ENCODE data around the gene IGFL4. TPM values are rescaled to one million over a fixed set of nuclear protein-coding genes. Genes with fewer than 3 reads are reported as not detected.
A peak's percentile ranks its signal among the peaks of the same experiment; 100 is the strongest.

IGFL4 gene
- total RNA-seq, 1 donor from 2014 or later = 1.3 TPM

DNA sequence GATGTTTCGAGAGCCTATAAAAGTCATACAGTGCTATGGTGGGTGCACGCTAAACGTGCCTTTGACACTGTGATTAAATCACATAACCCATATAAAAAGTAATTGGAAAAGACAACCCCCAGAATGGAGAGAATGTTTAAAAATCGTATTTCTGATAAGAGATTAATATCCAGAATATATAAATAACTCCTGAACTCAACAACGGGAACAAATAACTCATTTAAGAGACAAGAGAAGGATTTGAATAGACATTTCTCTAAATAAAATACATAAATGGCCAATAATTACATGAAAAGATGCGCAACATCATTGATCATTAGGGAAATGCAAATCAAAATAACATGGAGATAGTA, 37.0 kb upstream of the IGFL4 start:
- DNase-seq (ENCODE audit: extremely low spot score, unreplicated experiment) = no peak
- H3K27me3 Mint-ChIP-seq = peaks cover 51% of the 10 kb centered on the region
- H3K27ac Mint-ChIP-seq = peak overlapping the region; percentile 83
- H3K9me3 Mint-ChIP-seq = peaks cover 10% of the 10 kb centered on the region
- peaks cover 12% of the 10 kb centered on the region for H3K4me1 Mint-ChIP-seq (ENCODE audit: unreplicated experiment)
- H3K4me3 Mint-ChIP-seq = peak overlapping the region; percentile 88
- TF ChIP-seq, protein P1, sequence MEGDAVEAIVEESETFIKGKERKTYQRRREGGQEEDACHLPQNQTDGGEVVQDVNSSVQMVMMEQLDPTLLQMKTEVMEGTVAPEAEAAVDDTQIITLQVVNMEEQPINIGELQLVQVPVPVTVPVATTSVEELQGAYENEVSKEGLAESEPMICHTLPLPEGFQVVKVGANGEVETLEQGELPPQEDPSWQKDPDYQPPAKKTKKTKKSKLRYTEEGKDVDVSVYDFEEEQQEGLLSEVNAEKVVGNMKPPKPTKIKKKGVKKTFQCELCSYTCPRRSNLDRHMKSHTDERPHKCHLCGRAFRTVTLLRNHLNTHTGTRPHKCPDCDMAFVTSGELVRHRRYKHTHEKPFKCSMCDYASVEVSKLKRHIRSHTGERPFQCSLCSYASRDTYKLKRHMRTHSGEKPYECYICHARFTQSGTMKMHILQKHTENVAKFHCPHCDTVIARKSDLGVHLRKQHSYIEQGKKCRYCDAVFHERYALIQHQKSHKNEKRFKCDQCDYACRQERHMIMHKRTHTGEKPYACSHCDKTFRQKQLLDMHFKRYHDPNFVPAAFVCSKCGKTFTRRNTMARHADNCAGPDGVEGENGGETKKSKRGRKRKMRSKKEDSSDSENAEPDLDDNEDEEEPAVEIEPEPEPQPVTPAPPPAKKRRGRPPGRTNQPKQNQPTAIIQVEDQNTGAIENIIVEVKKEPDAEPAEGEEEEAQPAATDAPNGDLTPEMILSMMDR (conservative IDR thresholded peaks at IDR 0.05) = peak; percentile 36
- H3K36me3 Mint-ChIP-seq = peaks cover 5% of the 10 kb centered on the region

DNA sequence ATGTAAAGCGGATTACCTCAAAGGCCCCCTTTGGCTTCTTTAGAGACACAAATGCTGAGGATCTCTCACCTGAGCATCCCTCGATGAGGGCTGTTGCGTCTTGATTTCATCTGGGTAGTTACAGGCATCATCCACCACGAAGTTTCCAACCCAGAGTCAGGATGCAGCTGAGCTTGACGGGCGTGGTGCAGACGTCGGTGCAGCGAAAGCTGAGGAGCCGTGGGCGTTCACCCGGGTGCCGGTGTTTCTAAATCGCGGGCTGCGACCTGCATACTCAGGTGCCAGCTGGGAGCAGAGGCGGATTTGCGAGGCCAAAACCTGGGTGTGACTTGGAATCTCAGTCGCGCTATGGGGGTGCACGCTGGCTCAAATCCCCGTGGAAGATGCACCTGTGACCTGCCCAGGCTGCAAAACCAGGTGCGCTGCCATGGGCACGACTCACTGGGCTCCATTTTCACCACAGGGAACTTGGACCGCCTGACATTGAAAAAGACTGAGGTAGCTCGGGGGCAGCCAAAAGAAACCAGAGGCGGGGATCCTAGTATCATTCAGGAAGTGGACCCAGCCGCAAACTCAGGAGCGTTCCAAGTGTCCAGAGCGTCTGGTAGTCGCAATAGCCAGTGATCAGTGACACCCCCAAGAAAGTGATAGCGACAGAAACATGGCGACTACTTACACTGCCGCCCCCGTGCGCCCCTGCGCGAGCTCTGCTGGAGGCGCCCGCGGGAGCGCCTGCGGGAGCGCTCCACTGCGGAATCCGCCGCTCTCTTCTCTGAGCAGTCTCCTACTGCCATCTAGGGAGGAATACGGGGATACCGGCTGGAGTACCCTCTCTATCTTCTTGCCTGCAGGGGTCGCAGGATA, 36.4 kb upstream of the IGFL4 start:
- H3K4me3 Mint-ChIP-seq = peak overlapping the region; percentile 88
- H3K9me3 Mint-ChIP-seq = peaks cover 6% of the 10 kb centered on the region
- H3K27me3 Mint-ChIP-seq = peaks cover 54% of the 10 kb centered on the region
- TF ChIP-seq, protein P1 (conservative IDR thresholded peaks at IDR 0.05) = peak; percentile 99
- peak; percentile 82 for DNase-seq (ENCODE audit: extremely low spot score, unreplicated experiment)
- peak overlapping the region; percentile 83 for H3K27ac Mint-ChIP-seq
- H3K36me3 Mint-ChIP-seq = peaks cover 5% of the 10 kb centered on the region
- H3K4me1 Mint-ChIP-seq (ENCODE audit: unreplicated experiment) = peaks cover 6% of the 10 kb centered on the region

DNA sequence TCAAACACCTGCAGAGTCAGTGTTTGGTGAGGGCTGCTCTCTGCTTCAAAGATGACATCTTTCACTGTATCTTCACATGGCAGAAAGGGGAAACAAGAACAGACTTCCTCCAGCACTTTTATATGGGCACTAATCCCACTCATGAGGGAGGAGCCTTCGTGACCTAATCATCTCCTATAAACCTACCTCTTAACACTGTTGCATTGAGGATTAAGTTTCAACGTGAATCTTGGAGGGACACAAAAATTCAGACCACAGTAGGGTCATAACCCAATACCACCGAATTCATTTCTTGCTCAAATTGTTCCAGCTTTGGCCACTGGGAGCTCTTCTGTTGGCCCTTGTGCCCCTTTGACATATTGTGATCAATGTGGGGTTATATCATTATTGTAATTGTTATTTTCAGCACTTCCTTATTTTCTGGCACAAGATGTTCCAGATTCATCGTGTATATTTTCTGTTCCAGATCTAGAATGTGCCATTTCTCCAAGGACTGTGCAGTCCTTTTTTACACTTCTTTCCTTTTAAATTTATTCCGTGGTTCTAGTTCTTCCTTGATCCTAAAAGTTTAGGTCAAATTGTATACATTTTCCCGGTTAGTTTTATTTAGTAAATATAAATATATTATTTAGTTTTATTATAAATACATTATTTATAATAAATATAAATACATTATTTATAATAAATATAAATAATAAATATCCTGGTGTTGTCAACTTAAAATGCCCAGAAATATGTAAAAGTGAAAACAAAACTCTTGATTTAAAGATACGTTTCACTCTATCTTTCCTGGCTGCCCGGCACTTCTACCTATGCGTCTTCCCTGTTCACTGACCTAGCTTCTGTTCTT, 35.5 kb upstream of the IGFL4 start:
- peaks cover 4% of the 10 kb centered on the region for H3K9me3 Mint-ChIP-seq
- H3K4me1 Mint-ChIP-seq (ENCODE audit: unreplicated experiment) = peaks cover 4% of the 10 kb centered on the region
- H3K4me3 Mint-ChIP-seq = peak overlapping the region; percentile 88
- peaks cover 53% of the 10 kb centered on the region for H3K27me3 Mint-ChIP-seq
- no peak overlapping the region for H3K27ac Mint-ChIP-seq
- H3K36me3 Mint-ChIP-seq = peaks cover 6% of the 10 kb centered on the region
- TF ChIP-seq, protein P1 (conservative IDR thresholded peaks at IDR 0.05) = peak; percentile 61
- DNase-seq (ENCODE audit: extremely low spot score, unreplicated experiment) = no peak

DNA sequence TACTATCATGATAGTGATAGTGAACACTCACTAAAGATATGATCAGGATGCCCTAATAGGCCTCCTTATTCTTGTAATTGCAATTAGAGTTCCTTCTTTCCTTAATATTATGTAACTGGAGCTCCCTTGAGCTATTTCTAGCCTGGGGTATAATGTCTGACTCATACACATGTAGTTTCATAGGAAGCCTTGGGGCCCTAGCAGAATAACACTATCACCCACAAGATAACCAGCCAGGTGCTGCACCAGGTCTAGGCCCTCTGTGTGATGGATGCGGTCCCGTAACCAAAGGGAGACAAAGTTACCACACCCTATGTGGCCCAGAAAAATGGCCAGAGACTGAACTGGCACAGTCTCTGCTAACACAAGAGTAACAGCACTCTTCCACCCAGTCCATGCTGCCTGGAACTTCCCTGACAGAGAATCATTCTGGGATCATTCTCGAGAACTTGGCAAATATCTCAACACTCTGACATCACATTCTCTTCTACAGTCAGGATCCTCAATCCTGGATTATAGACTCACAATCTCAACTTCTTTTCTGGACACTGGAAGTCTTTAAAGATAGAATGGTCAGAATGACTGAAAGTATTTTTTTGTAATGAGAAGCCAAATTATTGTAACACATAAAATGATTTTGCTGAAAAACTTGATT, 32.6 kb upstream of the IGFL4 start:
- Mint-ChIP-seq H3K27me3 (peaks cover 58% of the 10 kb centered on the region), H3K4me1 (ENCODE audit: unreplicated experiment) (peaks cover 4% of the 10 kb centered on the region), H3K27ac (no peak overlapping the region), H3K4me3 (no peak overlapping the region), H3K36me3 (peaks cover 9% of the 10 kb centered on the region), H3K9me3 (peaks cover 4% of the 10 kb centered on the region)
- TF ChIP-seq, protein P1 (conservative IDR thresholded peaks at IDR 0.05) = no peak
- no peak for DNase-seq (ENCODE audit: extremely low spot score, unreplicated experiment)

DNA sequence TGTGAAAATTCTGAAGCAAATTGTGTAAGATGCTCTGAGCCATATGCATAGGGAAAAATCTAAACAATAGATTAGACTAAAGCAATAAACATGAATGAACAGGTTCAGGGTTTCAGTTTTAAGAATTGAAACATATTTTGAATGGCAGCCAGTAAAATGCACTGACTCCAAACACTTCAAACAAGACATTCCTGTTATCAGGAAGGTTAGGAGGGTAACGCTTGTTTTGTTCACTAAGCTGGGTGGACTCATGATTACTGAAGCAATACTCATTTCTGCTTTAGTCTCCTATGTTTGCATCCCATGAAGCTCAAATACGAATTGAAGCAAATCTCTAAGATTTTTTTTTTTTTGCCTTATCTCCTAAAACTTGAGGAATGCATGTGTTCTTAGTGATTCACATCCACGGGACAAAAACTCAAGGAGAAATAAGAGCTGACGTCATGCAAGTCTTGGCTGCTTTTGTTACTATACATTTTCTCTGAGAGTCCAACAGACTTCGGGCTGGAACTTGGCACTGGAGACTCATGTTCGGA, 29.1 kb upstream of the IGFL4 start:
- no peak overlapping the region for H3K27ac Mint-ChIP-seq
- peaks cover 4% of the 10 kb centered on the region for H3K36me3 Mint-ChIP-seq
- no peaks in the 10 kb centered on the region for H3K9me3 Mint-ChIP-seq
- TF ChIP-seq, protein P1 (conservative IDR thresholded peaks at IDR 0.05) = no peak
- no peaks in the 10 kb centered on the region for H3K4me1 Mint-ChIP-seq (ENCODE audit: unreplicated experiment)
- H3K4me3 Mint-ChIP-seq = no peak overlapping the region
- DNase-seq (ENCODE audit: extremely low spot score, unreplicated experiment) = no peak
- peaks cover 35% of the 10 kb centered on the region for H3K27me3 Mint-ChIP-seq
